SK-N-SH (cell line): ENCODE results near the gene TRIM5.

Experiments used
- CTCF ChIP-seq: fragments of 200-600 bp; sonication (generic); IDR thresholded peaks from 2 replicates; pipeline ENCODE4 v1.6.1; 2017; ENCODE audit warnings: antibody characterized with exemption, mild to moderate bottlenecking, moderate library complexity
- EP300 ChIP-seq, 2 experiments: IDR thresholded peaks; 2 replicates each; pipeline versions ENCODE4 v1.4.0 to v1.6.1; 2012; ENCODE audit warnings: borderline replicate concordance in 1 of 2, low read depth in 1 of 2, low read length in 1 of 2
- GABPA ChIP-seq: IDR thresholded peaks from 2 replicates; pipeline ENCODE4 v1.4.0; 2012; ENCODE audit warnings: low read depth, mild to moderate bottlenecking
- MEF2A ChIP-seq: IDR thresholded peaks from 2 replicates; pipeline ENCODE4 v1.4.0; 2012; ENCODE audit warnings: low read depth, borderline replicate concordance
- MXI1 ChIP-seq: IDR thresholded peaks from 2 replicates; pipeline ENCODE4 v1.6.1; 2012; ENCODE audit warnings: mild to moderate bottlenecking, low read depth, low read length, improper control_type of control experiment
- NFIC ChIP-seq: IDR thresholded peaks from 2 replicates; pipeline ENCODE4 v1.4.0; 2012; ENCODE audit warnings: borderline replicate concordance
- RAD21 ChIP-seq: IDR thresholded peaks from 2 replicates; pipeline ENCODE4 v1.6.1; 2012; ENCODE audit warnings: mild to moderate bottlenecking, low read length
- REST ChIP-seq: IDR thresholded peaks from 2 replicates; pipeline ENCODE4 v1.6.1; 2012; ENCODE audit warnings: mild to moderate bottlenecking, low read depth, low read length, moderate library complexity
- SMC3 ChIP-seq: IDR thresholded peaks from 2 replicates; pipeline ENCODE4 v1.6.1; 2012; ENCODE audit warnings: low read depth, low read length, improper control_type of control experiment
- TAF1 ChIP-seq: IDR thresholded peaks from 2 replicates; pipeline ENCODE4 v1.6.1; 2012; ENCODE audit warnings: low read depth, mild to moderate bottlenecking, low read length, moderate library complexity, borderline replicate concordance
- USF1 ChIP-seq: IDR thresholded peaks from 2 replicates; pipeline ENCODE4 v1.4.0; 2012; ENCODE audit warnings: low read depth, borderline replicate concordance
- USF2 ChIP-seq: fragments of 150-350 bp; IDR thresholded peaks from 2 replicates; pipeline ENCODE4 v1.6.1; 2017; ENCODE audit warnings: antibody characterized with exemption, low read length, low read depth, borderline replicate concordance

- peak; percentile 70 for TF ChIP-seq CTCF
- TF ChIP-seq TAF1, result peak; percentile 50; the same call in 1 of the 2 replicates
- no peak for TF ChIP-seq RAD21
- TF ChIP-seq GABPA, result peak; percentile 26; the same call in 1 of the 2 replicates
- TF ChIP-seq SMC3, result no peak; the same call in 1 of the 2 replicates
- no peak for TF ChIP-seq EP300 (IDR thresholded peaks at IDR 0.05; ENCODE audit: borderline replicate concordance in 1 of 2, low read depth in 1 of 2, low read length in 1 of 2)
- no peak for TF ChIP-seq USF1
- no peak for TF ChIP-seq MXI1
- TF ChIP-seq REST, result no peak
- no peak for TF ChIP-seq USF2
- no peak; the same call in 1 of the 2 replicates for TF ChIP-seq NFIC
- TF ChIP-seq MEF2A, result no peak
Observed at GRCh38 chr11:5684646-5685362, at the start of gene TRIM5.
